Astrocyte (in vitro differentiated cells and primary cell): ENCODE measurements around the gene PKD1L1. TPM values are rescaled to one million over a fixed set of nuclear protein-coding genes. Genes with fewer than 3 reads are reported as not detected.

ENCODE experiments used
- DNase-seq: peaks from one replicate; pipeline ENCODE4 v3.0.0-alpha.2; 2010; ENCODE audit warnings: low read depth
- FAIRE-seq: peaks from 2 replicates; lab custom pipeline; 2011; peaks lifted over from hg19 to GRCh38; lab: Jason Lieb, UNC
- H2AFZ ChIP-seq: 2 replicates; pipeline ENCODE4 v1.6.0; 2012; ENCODE audit warnings: low read depth, low read length, inconsistent platforms
- H3K27ac ChIP-seq: 2 replicates; pipeline ENCODE4 v1.5.1; 2011; ENCODE audit warnings: low read depth, low read length, inconsistent platforms
- H3K27me3 ChIP-seq: 2 replicates; pipeline ENCODE4 v1.6.0; 2011; ENCODE audit warnings: low read length, inconsistent platforms; ENCODE audit not compliant: insufficient read depth
- H3K36me3 ChIP-seq: 2 replicates; pipeline ENCODE4 v1.5.1; 2011; ENCODE audit warnings: low read length, inconsistent platforms; ENCODE audit not compliant: insufficient read depth
- H3K4me1 ChIP-seq: 2 replicates; pipeline ENCODE4 v1.5.1; 2011; ENCODE audit warnings: low read length, inconsistent platforms; ENCODE audit not compliant: insufficient read depth
- H3K4me2 ChIP-seq: 2 replicates; pipeline ENCODE4 v1.6.0; 2012; ENCODE audit warnings: low read length, inconsistent platforms
- H3K4me3 ChIP-seq: 2 replicates; pipeline ENCODE4 v1.5.1; 2011; ENCODE audit warnings: low read depth, mild to moderate bottlenecking, low read length, inconsistent platforms; ENCODE audit not compliant: insufficient read depth
- H3K79me2 ChIP-seq: 2 replicates; pipeline ENCODE4 v1.6.0; 2012; ENCODE audit warnings: mild to moderate bottlenecking, low read length, inconsistent platforms; ENCODE audit not compliant: insufficient read depth
- H3K9ac ChIP-seq: 2 replicates; pipeline ENCODE4 v1.6.0; 2012; ENCODE audit warnings: mild to moderate bottlenecking, low read length, inconsistent platforms
- H3K9me3 ChIP-seq: 2 replicates; pipeline ENCODE4 v1.5.1; 2012; ENCODE audit warnings: low read depth, mild to moderate bottlenecking, low read length, inconsistent platforms; ENCODE audit not compliant: insufficient read depth
- H4K20me1 ChIP-seq: 2 replicates; pipeline ENCODE4 v1.6.0; 2012; ENCODE audit warnings: low read length, inconsistent platforms; ENCODE audit not compliant: insufficient read depth
- H3K27ac Mint-ChIP-seq: one replicate; pipeline ENCODE4 v1.8.0; 2021; ENCODE audit warnings: mild to moderate bottlenecking, mixed read lengths; ENCODE audit not compliant: unreplicated experiment
- H3K27me3 Mint-ChIP-seq: one replicate; pipeline ENCODE4 v1.8.0; 2021; ENCODE audit warnings: low read depth, mixed read lengths; ENCODE audit not compliant: unreplicated experiment
- H3K36me3 Mint-ChIP-seq: one replicate; pipeline ENCODE4 v1.8.0; 2021; ENCODE audit warnings: low read depth, mixed read lengths; ENCODE audit not compliant: unreplicated experiment
- H3K4me1 Mint-ChIP-seq: one replicate; pipeline ENCODE4 v1.8.0; 2021; ENCODE audit warnings: low read depth, mixed read lengths; ENCODE audit not compliant: unreplicated experiment
- H3K4me3 Mint-ChIP-seq: one replicate; pipeline ENCODE4 v1.8.0; 2021; ENCODE audit warnings: mild to moderate bottlenecking, moderate library complexity, mixed read lengths; ENCODE audit not compliant: unreplicated experiment
- H3K9me3 Mint-ChIP-seq: one replicate; pipeline ENCODE4 v1.8.0; 2021; ENCODE audit warnings: mild to moderate bottlenecking, mixed read lengths; ENCODE audit not compliant: unreplicated experiment
- EZH2 ChIP-seq: IDR thresholded peaks from 2 replicates; pipeline ENCODE4 v1.6.1; 2012; ENCODE audit warnings: mild to moderate bottlenecking, low read length, inconsistent platforms; ENCODE audit not compliant: insufficient read depth
- total RNA-seq: library from RNA; stranded (reverse); gene quantifications from 2 replicates; pipeline ENCODE4 v1.2.1, GENCODE V29; 2021
- TF ChIP-seq, protein P1 (sequence below): IDR thresholded peaks from 2 replicates; pipeline ENCODE4 v1.5.1; 2011; ENCODE audit warnings: low read depth, mild to moderate bottlenecking, inconsistent platforms, low read length, moderate library complexity; ENCODE audit not compliant: insufficient read depth

Gene PKD1L1
- total RNA-seq, 1 donor from 2014 or later: 0.39 TPM

DNA sequence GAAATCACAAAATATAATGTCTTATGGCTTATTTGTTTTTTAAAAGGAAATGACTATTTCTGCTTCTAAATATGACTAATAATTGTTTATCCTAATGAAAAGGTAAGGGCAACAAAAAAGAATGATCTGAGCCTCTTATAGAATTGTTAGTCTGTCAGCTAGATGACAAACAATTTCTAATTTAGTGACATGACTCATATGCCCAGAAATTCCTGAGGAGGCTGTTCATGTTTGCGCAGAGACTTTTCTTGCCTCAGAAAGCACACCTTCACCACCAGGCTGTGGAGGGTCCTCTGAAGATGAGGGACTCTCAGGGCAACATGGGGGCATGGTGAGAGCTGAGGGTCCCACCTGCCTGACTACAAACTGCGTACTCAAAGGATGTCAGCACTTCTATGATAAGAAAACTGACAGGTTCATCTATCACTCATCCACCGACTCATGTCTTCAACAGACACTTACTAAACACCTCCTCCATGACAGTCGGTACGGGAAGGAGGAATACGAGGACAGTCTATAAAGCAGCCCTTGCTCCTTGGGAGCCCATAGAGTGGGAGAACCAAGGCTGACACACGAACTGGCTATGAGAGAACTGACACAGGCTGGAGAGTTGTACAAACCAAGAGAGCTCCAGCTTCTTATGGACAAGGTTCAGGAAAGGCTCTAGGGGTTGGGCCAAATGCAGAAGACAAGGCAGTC, 102.0 kb downstream of the PKD1L1 start:
- H3K4me2 ChIP-seq: peak overlapping the region; percentile 45
- peaks cover 1% of the 10 kb centered on the region for H3K9me3 Mint-ChIP-seq
- H3K4me1 Mint-ChIP-seq: peaks cover 12% of the 10 kb centered on the region
- no peaks in the 10 kb centered on the region for H3K36me3 Mint-ChIP-seq
- no peak overlapping the region for H3K9ac ChIP-seq
- no peak overlapping the region for H3K4me3 ChIP-seq
- peak; percentile 54 for FAIRE-seq
- H3K4me3 Mint-ChIP-seq: no peak overlapping the region
- no peak overlapping the region for H3K27ac ChIP-seq
- peaks cover 6% of the 10 kb centered on the region for H3K27me3 Mint-ChIP-seq
- no peaks in the 10 kb centered on the region for H3K79me2 ChIP-seq
- H3K27me3 ChIP-seq: no peaks in the 10 kb centered on the region
- no peaks in the 10 kb centered on the region for H4K20me1 ChIP-seq
- H3K4me1 ChIP-seq: peaks cover 7% of the 10 kb centered on the region
- H2AFZ ChIP-seq: no peak overlapping the region
- H3K36me3 ChIP-seq: no peaks in the 10 kb centered on the region
- no peaks in the 10 kb centered on the region for H3K9me3 ChIP-seq
- no peak for TF ChIP-seq EZH2
- TF ChIP-seq, protein P1, sequence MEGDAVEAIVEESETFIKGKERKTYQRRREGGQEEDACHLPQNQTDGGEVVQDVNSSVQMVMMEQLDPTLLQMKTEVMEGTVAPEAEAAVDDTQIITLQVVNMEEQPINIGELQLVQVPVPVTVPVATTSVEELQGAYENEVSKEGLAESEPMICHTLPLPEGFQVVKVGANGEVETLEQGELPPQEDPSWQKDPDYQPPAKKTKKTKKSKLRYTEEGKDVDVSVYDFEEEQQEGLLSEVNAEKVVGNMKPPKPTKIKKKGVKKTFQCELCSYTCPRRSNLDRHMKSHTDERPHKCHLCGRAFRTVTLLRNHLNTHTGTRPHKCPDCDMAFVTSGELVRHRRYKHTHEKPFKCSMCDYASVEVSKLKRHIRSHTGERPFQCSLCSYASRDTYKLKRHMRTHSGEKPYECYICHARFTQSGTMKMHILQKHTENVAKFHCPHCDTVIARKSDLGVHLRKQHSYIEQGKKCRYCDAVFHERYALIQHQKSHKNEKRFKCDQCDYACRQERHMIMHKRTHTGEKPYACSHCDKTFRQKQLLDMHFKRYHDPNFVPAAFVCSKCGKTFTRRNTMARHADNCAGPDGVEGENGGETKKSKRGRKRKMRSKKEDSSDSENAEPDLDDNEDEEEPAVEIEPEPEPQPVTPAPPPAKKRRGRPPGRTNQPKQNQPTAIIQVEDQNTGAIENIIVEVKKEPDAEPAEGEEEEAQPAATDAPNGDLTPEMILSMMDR: no peak
- DNase-seq: peak; percentile 64
- H3K27ac Mint-ChIP-seq: peak overlapping the region; percentile 86

- TF ChIP-seq EZH2: no peak
- TF ChIP-seq, protein P1: no peak
- Histone ChIP-seq H4K20me1 (no peaks in the 10 kb centered on the region), H2AFZ (no peak overlapping the region), H3K27ac (no peak overlapping the region), H3K9ac (no peak overlapping the region), H3K4me3 (no peak overlapping the region), H3K36me3 (no peaks in the 10 kb centered on the region), H3K79me2 (no peaks in the 10 kb centered on the region), H3K9me3 (no peaks in the 10 kb centered on the region), H3K27me3 (no peaks in the 10 kb centered on the region), H3K4me2 (no peak overlapping the region), H3K4me1 (peaks cover 7% of the 10 kb centered on the region)
- H3K9me3 Mint-ChIP-seq: peaks cover 1% of the 10 kb centered on the region
- H3K4me3 Mint-ChIP-seq: no peak overlapping the region
- no peaks in the 10 kb centered on the region for H3K36me3 Mint-ChIP-seq
- H3K27ac Mint-ChIP-seq: no peak overlapping the region
- peaks cover 12% of the 10 kb centered on the region for H3K4me1 Mint-ChIP-seq
- H3K27me3 Mint-ChIP-seq: peaks cover 10% of the 10 kb centered on the region
- FAIRE-seq (no peak), DNase-seq (no peak)
Measured at GRCh38 chr7:47844311-47844710, 104.0 kb downstream of the PKD1L1 start.

GRCh38 chr7:47843291-47843690, 105.0 kb downstream of the PKD1L1 start:
- no peak overlapping the region for H3K27ac ChIP-seq
- no peak overlapping the region for H3K4me3 ChIP-seq
- H3K27me3 Mint-ChIP-seq: peaks cover 10% of the 10 kb centered on the region
- H3K27me3 ChIP-seq: no peaks in the 10 kb centered on the region
- H3K79me2 ChIP-seq: no peaks in the 10 kb centered on the region
- peaks cover 12% of the 10 kb centered on the region for H3K4me1 Mint-ChIP-seq
- H3K36me3 Mint-ChIP-seq: no peaks in the 10 kb centered on the region
- H3K9me3 ChIP-seq: no peaks in the 10 kb centered on the region
- peaks cover 7% of the 10 kb centered on the region for H3K4me1 ChIP-seq
- H3K4me2 ChIP-seq: no peak overlapping the region
- H3K9ac ChIP-seq: no peak overlapping the region
- no peak overlapping the region for H3K27ac Mint-ChIP-seq
- peaks cover 1% of the 10 kb centered on the region for H3K9me3 Mint-ChIP-seq
- DNase-seq (no peak), FAIRE-seq (no peak)
- TF ChIP-seq, protein P1: no peak
- no peak for TF ChIP-seq EZH2
- H3K36me3 ChIP-seq: no peaks in the 10 kb centered on the region
- no peak overlapping the region for H2AFZ ChIP-seq
- H4K20me1 ChIP-seq: no peaks in the 10 kb centered on the region
- no peak overlapping the region for H3K4me3 Mint-ChIP-seq
